GM18867 (cell line): Measurements from ENCODE around the gene DCAF10.
"Not testable (repeated sequence)": the region's sequence is repeated elsewhere in the genome, so short reads cannot be mapped to it uniquely, and the experiment has no call there.

Experiments used
- ATAC-seq: cut with Tn5 transposase; IDR thresholded peaks from one replicate; pipeline ENCODE4 v1.9.1; 2021; ENCODE audit warnings: mild to moderate bottlenecking, moderate library complexity; ENCODE audit not compliant: unreplicated experiment

The DCAF10 gene

GRCh38 chr9:37906312-37907239, 106.0 kb downstream of the DCAF10 start:
- ATAC-seq = no peak

- no peak for ATAC-seq
Observed at GRCh38 chr9:37908283-37908682, 107.7 kb downstream of the DCAF10 start.

GRCh38 chr9:37908698-37909186, 108.1 kb downstream of the DCAF10 start:
- ATAC-seq = no peak

- ATAC-seq = no peak
Observed at GRCh38 chr9:37909326-37909725, 108.7 kb downstream of the DCAF10 start.

- not testable (repeated sequence) for ATAC-seq
Observed at GRCh38 chr9:37909836-37910235, 109.2 kb downstream of the DCAF10 start.

GRCh38 chr9:37910271-37910670, 109.7 kb downstream of the DCAF10 start:
- no peak for ATAC-seq

GRCh38 chr9:37911271-37911681, 110.7 kb downstream of the DCAF10 start:
- ATAC-seq = no peak

- peak; percentile 72 for ATAC-seq
Observed at GRCh38 chr9:37913480-37914153, 113.0 kb downstream of the DCAF10 start.

GRCh38 chr9:37914154-37914551, 113.6 kb downstream of the DCAF10 start:
- ATAC-seq = no peak

- ATAC-seq = no peak
Observed at GRCh38 chr9:37914701-37915358, 114.2 kb downstream of the DCAF10 start.

GRCh38 chr9:37915911-37916470, 115.4 kb downstream of the DCAF10 start:
- no peak for ATAC-seq

- ATAC-seq = no peak
Observed at GRCh38 chr9:37916471-37917312, 116.1 kb downstream of the DCAF10 start.
